Measurements from ENCODE around the gene ARHGEF28. TPM values are rescaled to one million over a fixed set of nuclear protein-coding genes. Genes with fewer than 3 reads are reported as not detected.

The ARHGEF28 gene
- total RNA-seq, 1 experiment from 2014 or later, result 6.1 TPM

- TF ChIP-seq YY1 (IDR thresholded peaks at IDR 0.05; ENCODE audit: extremely low read depth, insufficient replicate concordance, low read depth, low read length), result no peak
- TF ChIP-seq FOSL1 (IDR thresholded peaks at IDR 0.05; ENCODE audit: low read depth), result no peak
- TF ChIP-seq CEBPB (IDR thresholded peaks at IDR 0.05; ENCODE audit: low read depth), result no peak
- no peak for TF ChIP-seq EGR1 (IDR thresholded peaks at IDR 0.05; ENCODE audit: low read depth)
- TF ChIP-seq SIN3A (IDR thresholded peaks at IDR 0.05; ENCODE audit: low read depth), result no peak
- no peak for TF ChIP-seq JUND (IDR thresholded peaks at IDR 0.05)
- no peak for TF ChIP-seq POLR2A (IDR thresholded peaks at IDR 0.05; ENCODE audit: borderline replicate concordance, extremely low read depth, insufficient read depth, insufficient read length)
Measured at GRCh38 chr5:73810429-73810828, 184.4 kb downstream of the ARHGEF28 start (continued).

GRCh38 chr5:73812457-73812856 is 186.5 kb downstream of the ARHGEF28 start:
- Histone ChIP-seq H3K27ac (ENCODE audit: low read depth, low read length) (no peak overlapping the region), H3K79me2 (ENCODE audit: insufficient read depth, low read length) (no peaks in the 10 kb centered on the region), H3K9ac (ENCODE audit: low read length) (no peak overlapping the region), H4K20me1 (ENCODE audit: insufficient read depth) (no peaks in the 10 kb centered on the region), H3K9me2 (ENCODE audit: insufficient read depth) (no peaks in the 10 kb centered on the region), H3K4me1 (ENCODE audit: control insufficient read depth in 1 of 2, insufficient read depth in 2 of 2, low read length in 2 of 2) (no peaks in the 10 kb centered on the region), H3K4me3 (replicated peaks in 1 of 2; ENCODE audit: low read depth in 1 of 2, low read length in 2 of 2) (no peak overlapping the region), H3K4me2 (ENCODE audit: low read length) (no peak overlapping the region), H3K36me3 (ENCODE audit: control insufficient read depth in 1 of 2, insufficient read depth in 2 of 2, low read length in 2 of 2) (no peaks in the 10 kb centered on the region), H2AFZ (ENCODE audit: low read depth, low read length, poor library complexity, severe bottlenecking) (no peak overlapping the region), H3K9me3 (ENCODE audit: control insufficient read depth in 1 of 2, insufficient read depth in 1 of 2, low read depth in 1 of 2, low read length in 2 of 2) (no peaks in the 10 kb centered on the region), H3K27me3 (ENCODE audit: insufficient read depth, low read length) (no peaks in the 10 kb centered on the region)
- ChIA-PET POLR2A (no interaction called here), CTCF (no interaction called here), RAD21 (ENCODE audit: low non-redundant PET in 1 of 2, low total read pairs in 2 of 2, uncharacterized antibody in 2 of 2, unreplicated experiment in 2 of 2) (no interaction called here)
- ATAC-seq (no peak), DNase-seq (ENCODE audit: low read depth, low spot score) (no peak)
- intact Hi-C loops (cut with micrococcal nuclease), result loop anchor here (10.0 kb wide), 1 partner anchor 832 kb away; the partner anchor contains the start of gene ENC1
- TF ChIP-seq CBX3 (IDR thresholded peaks at IDR 0.05; ENCODE audit: low read depth) (no peak), EZH2phosphoT487 (IDR thresholded peaks at IDR 0.05; ENCODE audit: borderline replicate concordance) (no peak), EGR1 (IDR thresholded peaks at IDR 0.05; ENCODE audit: low read depth) (no peak), EZH2 (IDR thresholded peaks at IDR 0.05) (no peak), REST (IDR thresholded peaks at IDR 0.05; ENCODE audit: low read depth) (no peak), POLR2A (IDR thresholded peaks at IDR 0.05; ENCODE audit: borderline replicate concordance, extremely low read depth, insufficient read depth, insufficient read length) (no peak), ELF1 (IDR thresholded peaks at IDR 0.05; ENCODE audit: borderline replicate concordance, low read depth) (no peak), ATF3 (IDR thresholded peaks at IDR 0.05) (no peak), SIN3A (IDR thresholded peaks at IDR 0.05; ENCODE audit: low read depth) (no peak), CTCF (IDR thresholded peaks at IDR 0.05 in 2 of 3, conservative IDR thresholded peaks at IDR 0.05 in 1 of 3; ENCODE audit: borderline replicate concordance in 1 of 3, insufficient read depth in 1 of 3, low read depth in 2 of 3, low read length in 2 of 3) (no peak), CEBPB (IDR thresholded peaks at IDR 0.05; ENCODE audit: low read depth) (no peak)
- BruUV-seq (replicated peaks), result no TSS peak
